OCI-LY7 (cell line): ENCODE results near the gene SERPINH1. TPM values are rescaled to one million over a fixed set of nuclear protein-coding genes. Genes with fewer than 3 reads are reported as not detected.

Experiments used
- BruUV-seq: library from RNA; stranded (reverse); fragments of 400-500 nt; replicated peaks from 2 replicates; lab custom pipeline; 2021; lab: Mats Ljungman, UMichigan
- CTCF ChIA-PET: fragments of 300-600 bp; sonication (Branson Sonifier 250); formaldehyde crosslinking; loops from one replicate; lab custom pipeline; 2022; ENCODE audit warnings: antibody characterized with exemption; ENCODE audit not compliant: unreplicated experiment; lab: Charles Lee
- POLR2A ChIA-PET: fragments of 300-600 bp; sonication (Branson Sonifier 250); formaldehyde crosslinking; loops from one replicate; lab custom pipeline; 2022; ENCODE audit warnings: antibody characterized with exemption; lab: Charles Lee
- DNase-seq: peaks from one replicate; pipeline ENCODE4 v3.0.0-alpha.2; 2015; ENCODE audit warnings: low spot score
- H2AFZ ChIP-seq: fragments of 200-600 bp; sonication (generic), shearing (Covaris generic); 2 replicates; pipeline ENCODE4 v1.6.1; 2014; ENCODE audit warnings: mild to moderate bottlenecking, antibody characterized with exemption, low read length, moderate library complexity
- H3K27ac ChIP-seq: fragments of 200-600 bp; sonication (generic); 2 replicates; pipeline ENCODE4 v1.5.1; 2014; ENCODE audit warnings: mixed run types, low read depth, mild to moderate bottlenecking, moderate library complexity, low read length, inconsistent platforms; ENCODE audit not compliant: poor library complexity, severe bottlenecking
- H3K36me3 ChIP-seq: fragments of 200-600 bp; sonication (generic); 2 replicates; pipeline ENCODE4 v1.6.1; 2014; ENCODE audit warnings: mild to moderate bottlenecking, antibody characterized with exemption, low read length, moderate library complexity, mixed read lengths; ENCODE audit not compliant: insufficient read depth
- H3K4me1 ChIP-seq: fragments of 200-600 bp; sonication (generic); 2 replicates; pipeline ENCODE4 v1.5.1; 2014; ENCODE audit warnings: mild to moderate bottlenecking, low read length; ENCODE audit not compliant: insufficient read depth, poor library complexity, severe bottlenecking
- H3K4me2 ChIP-seq: fragments of 200-600 bp; sonication (generic); 2 replicates; pipeline ENCODE4 v1.6.1; 2014; ENCODE audit warnings: mild to moderate bottlenecking, low read length
- H3K4me3 ChIP-seq: fragments of 200-600 bp; sonication (generic); 2 replicates; pipeline ENCODE4 v1.5.1; 2014; ENCODE audit warnings: mild to moderate bottlenecking, low read depth, low read length; ENCODE audit not compliant: poor library complexity, severe bottlenecking
- H3K79me2 ChIP-seq: fragments of 200-600 bp; sonication (generic); 2 replicates; pipeline ENCODE4 v1.6.1; 2016; ENCODE audit warnings: low read depth, mild to moderate bottlenecking, low read length, moderate library complexity, mixed read lengths; ENCODE audit not compliant: insufficient read depth
- H3K9me2 ChIP-seq: fragments of 200-600 bp; sonication (generic); 2 replicates; pipeline ENCODE4 v1.6.1; 2016; ENCODE audit warnings: mild to moderate bottlenecking, low read length, mixed read lengths; ENCODE audit not compliant: insufficient read depth
- H3K9me3 ChIP-seq: fragments of 200-600 bp; sonication (generic); 2 replicates; pipeline ENCODE4 v1.6.1; 2014; ENCODE audit warnings: mild to moderate bottlenecking, mixed run types, low read length, mixed read lengths
- H4K20me1 ChIP-seq: fragments of 200-600 bp; sonication (generic); 2 replicates; pipeline ENCODE4 v1.6.1; 2014; ENCODE audit warnings: mild to moderate bottlenecking, antibody characterized with exemption, low read length, moderate library complexity, mixed read lengths; ENCODE audit not compliant: insufficient read depth
- CTCF ChIP-seq: fragments of 200-600 bp; sonication (generic); conservative IDR thresholded peaks from 2 replicates; pipeline ENCODE4 v1.5.1; 2014; ENCODE audit warnings: mild to moderate bottlenecking, antibody characterized with exemption, low read length, moderate library complexity, mixed read lengths
- EZH2phosphoT487 ChIP-seq: fragments of 200-600 bp; sonication (generic); IDR thresholded peaks from 2 replicates; pipeline ENCODE4 v1.6.1; 2018; ENCODE audit warnings: low read depth, borderline replicate concordance, mild to moderate bottlenecking, mixed run types, antibody characterized with exemption, low read length, moderate library complexity, mixed read lengths
- intact Hi-C: fragments of 100-400 bp; cut with micrococcal nuclease; formaldehyde crosslinking; loops from one replicate; pipeline ENCODE4 v1.10.0; 2022; ENCODE audit not compliant: unreplicated experiment
- total RNA-seq, 2 experiments: library from RNA; depleted of rRNA in 1 of 2; stranded (reverse); fragments of >200 nt in 1 of 2; shearing (Covaris generic) in 1 of 2; gene quantifications; 2 replicates each; pipeline ENCODE4 v1.2.3, GENCODE V29; 2014 to 2022

SERPINH1 gene
- total RNA-seq, 2 experiments from 2014 or later = not detected

GRCh38 chr11:75576499-75576918, 14.5 kb downstream of the SERPINH1 start:
- TF ChIP-seq CTCF = no peak
- no peak for TF ChIP-seq EZH2phosphoT487
- no TSS peak for BruUV-seq
- H3K27ac ChIP-seq = no peak overlapping the region
- peak; percentile 34 for DNase-seq
- no peaks in the 10 kb centered on the region for H3K4me1 ChIP-seq
- CTCF ChIA-PET = interaction anchor here (0.6 kb wide), 1 partner anchor 162 kb away, joined by 3 read pairs; no protein-coding TSS in a partner anchor
- POLR2A ChIA-PET = no interaction called here
- no peaks in the 10 kb centered on the region for H3K79me2 ChIP-seq
- H3K4me2 ChIP-seq = no peak overlapping the region
- H3K4me3 ChIP-seq = no peak overlapping the region
- H4K20me1 ChIP-seq = no peaks in the 10 kb centered on the region
- H3K9me3 ChIP-seq = no peaks in the 10 kb centered on the region
- H3K36me3 ChIP-seq = no peaks in the 10 kb centered on the region
- intact Hi-C loops = no loop called here
- H3K9me2 ChIP-seq = no peaks in the 10 kb centered on the region
- H2AFZ ChIP-seq = no peak overlapping the region

GRCh38 chr11:75577207-75577606, 15.2 kb downstream of the SERPINH1 start:
- intact Hi-C loops = no loop called here
- no peak overlapping the region for H3K4me2 ChIP-seq
- no peaks in the 10 kb centered on the region for H3K4me1 ChIP-seq
- CTCF ChIA-PET = interaction anchor here (0.6 kb wide), 1 partner anchor 163 kb away, joined by 3 read pairs; no protein-coding TSS in a partner anchor
- H3K27ac ChIP-seq = no peak overlapping the region
- H3K9me2 ChIP-seq = no peaks in the 10 kb centered on the region
- no peak overlapping the region for H2AFZ ChIP-seq
- H4K20me1 ChIP-seq = no peaks in the 10 kb centered on the region
- no peak overlapping the region for H3K4me3 ChIP-seq
- DNase-seq = peak; percentile 21
- BruUV-seq = no TSS peak
- H3K9me3 ChIP-seq = no peaks in the 10 kb centered on the region
- no peaks in the 10 kb centered on the region for H3K36me3 ChIP-seq
- peak; percentile 48 for TF ChIP-seq CTCF
- no peak for TF ChIP-seq EZH2phosphoT487
- POLR2A ChIA-PET = no interaction called here
- H3K79me2 ChIP-seq = no peaks in the 10 kb centered on the region

GRCh38 chr11:75578977-75579376, 16.9 kb downstream of the SERPINH1 start:
- ChIA-PET CTCF (no interaction called here), POLR2A (no interaction called here)
- no peaks in the 10 kb centered on the region for H3K36me3 ChIP-seq
- H3K4me1 ChIP-seq = no peaks in the 10 kb centered on the region
- no peaks in the 10 kb centered on the region for H3K9me2 ChIP-seq
- BruUV-seq = no TSS peak
- no peaks in the 10 kb centered on the region for H3K79me2 ChIP-seq
- no peaks in the 10 kb centered on the region for H4K20me1 ChIP-seq
- intact Hi-C loops = no loop called here
- H3K4me2 ChIP-seq = no peak overlapping the region
- no peak for TF ChIP-seq EZH2phosphoT487
- no peak for TF ChIP-seq CTCF
- H2AFZ ChIP-seq = no peak overlapping the region
- H3K4me3 ChIP-seq = no peak overlapping the region
- H3K27ac ChIP-seq = no peak overlapping the region
- no peak for DNase-seq
- no peaks in the 10 kb centered on the region for H3K9me3 ChIP-seq
